ENCODE results near the gene CAMTA2. TPM values are rescaled to one million over a fixed set of nuclear protein-coding genes. Genes with fewer than 3 reads are reported as not detected.
A peak's percentile ranks its signal among the peaks of the same experiment; 100 is the strongest.

CAMTA2 gene
- total RNA-seq, 2 donors from 2014 or later, result 17.1 to 48.8 TPM

GRCh38 chr17:4950746-4951204, 36.7 kb downstream of the CAMTA2 start, which contains the start of gene ENO3:
Gene ENO3, plus strand, starts transcription at chr17:4951119. Its CDS starts 711 bp downstream, at chr17:4951830.
- WGBS, 2 donors, result 51 to 65% methylated on average over 7 of the region's 7 CpGs
- Histone ChIP-seq H3K36me3 (replicated peaks in 1 of 2; ENCODE audit: insufficient read depth in 1 of 2, low read depth in 2 of 2) (no peaks in the 10 kb centered on the region), H3K27ac (peak within 1 kb of the TSS; percentile 93 to 99 (median 96)), H3K4me1 (peaks cover 22% of the 10 kb centered on the region), H3K9me3 (no peaks in the 10 kb centered on the region), H3K4me3 (peak within 1 kb of the TSS in 1 of 2 donors; percentile 61), H3K27me3 (no peaks in the 10 kb centered on the region)
- no peak for TF ChIP-seq POLR2A (IDR thresholded peaks at IDR 0.05)
- TF ChIP-seq CTCF (IDR thresholded peaks at IDR 0.05), result no peak
- intact Hi-C loops (cut with DNase I), result no loop called here
- ATAC-seq (no peak), DNase-seq (no peak)

GRCh38 chr17:4950075-4950745, 37.3 kb downstream of the CAMTA2 start:
- Histone ChIP-seq H3K9me3 (no peaks in the 10 kb centered on the region), H3K36me3 (replicated peaks in 1 of 2; ENCODE audit: insufficient read depth in 1 of 2, low read depth in 2 of 2) (no peaks in the 10 kb centered on the region), H3K27me3 (no peaks in the 10 kb centered on the region), H3K27ac (peak overlapping the region; percentile 93 to 99 (median 96)), H3K4me1 (peaks cover 28% of the 10 kb centered on the region), H3K4me3 (peak overlapping the region in 1 of 2 donors; percentile 61)
- WGBS, 2 donors, result 21 to 23% methylated on average over 19 to 38 of the region's 52 CpGs
- ATAC-seq (peak; percentile 39), DNase-seq (peak; percentile 48 to 59 (median 56))
- no peak for TF ChIP-seq CTCF (IDR thresholded peaks at IDR 0.05)
- peak in 1 of 3 donors; percentile 44 for TF ChIP-seq POLR2A (IDR thresholded peaks at IDR 0.05)
- intact Hi-C loops (cut with DNase I), result no loop called here

- WGBS, 2 donors, result 0 to 1% methylated on average over 31 to 63 of the region's 75 CpGs
- Histone ChIP-seq H3K36me3 (replicated peaks in 1 of 2; ENCODE audit: insufficient read depth in 1 of 2, low read depth in 2 of 2) (no peaks in the 10 kb centered on the region), H3K27ac (peak overlapping the region; percentile 93 to 99 (median 96)), H3K4me1 (peaks cover 34% of the 10 kb centered on the region), H3K27me3 (no peaks in the 10 kb centered on the region), H3K9me3 (no peaks in the 10 kb centered on the region), H3K4me3 (peak overlapping the region; percentile 34 to 61)
- no peak for TF ChIP-seq CTCF (IDR thresholded peaks at IDR 0.05)
- peak in 1 of 3 donors; percentile 17 for TF ChIP-seq POLR2A (IDR thresholded peaks at IDR 0.05)
- DNase-seq, result peak; percentile 72 to 81 (median 78)
- ATAC-seq, result peak; percentile 28
- intact Hi-C loops (cut with DNase I), result no loop called here
Measured at GRCh38 chr17:4949321-4950074, 38.0 kb downstream of the CAMTA2 start.

- 0 to 1% methylated on average over 15 to 40 of the region's 40 CpGs for WGBS, 2 donors
- Histone ChIP-seq H3K36me3 (replicated peaks in 1 of 2; ENCODE audit: insufficient read depth in 1 of 2, low read depth in 2 of 2) (no peaks in the 10 kb centered on the region), H3K27me3 (no peaks in the 10 kb centered on the region), H3K4me3 (peak overlapping the region; percentile 34 to 61), H3K27ac (peak overlapping the region; percentile 93 to 99 (median 96)), H3K4me1 (peaks cover 34% of the 10 kb centered on the region), H3K9me3 (no peaks in the 10 kb centered on the region)
- DNase-seq, result peak; percentile 77 to 86 (median 80)
- peak; percentile 77 for ATAC-seq
- TF ChIP-seq POLR2A (IDR thresholded peaks at IDR 0.05), result peak; percentile 6 to 35 (median 19)
- no peak for TF ChIP-seq CTCF (IDR thresholded peaks at IDR 0.05)
- intact Hi-C loops (cut with DNase I), result no loop called here
Measured at GRCh38 chr17:4948931-4949320, 38.5 kb downstream of the CAMTA2 start.

All from body of pancreas (tissue), 4 donors.